Thyroid gland (tissue), 4 donors: Measurements from ENCODE around the gene KCNK1. TPM values are rescaled to one million over a fixed set of nuclear protein-coding genes. Genes with fewer than 3 reads are reported as not detected.
"Not testable (repeated sequence)": the region's sequence is repeated elsewhere in the genome, so short reads cannot be mapped to it uniquely, and the experiment has no call there.

Experiments used
- DNase-seq, 2 donors: peaks; one replicate each; pipeline ENCODE4 v3.0.0-alpha.2; 2019
- H3K27ac ChIP-seq, 3 donors: fragments of 200-600 bp; sonication (generic); 1 replicate in 2 of 3; 2 replicates in 1 of 3; pipeline ENCODE4 v1.5.1; 2016 to 2019; ENCODE audit warnings: mild to moderate bottlenecking in 1 of 3, moderate library complexity in 1 of 3
- H3K27me3 ChIP-seq: fragments of 200-600 bp; sonication (generic); one replicate; pipeline ENCODE4 v1.5.1; 2019
- H3K36me3 ChIP-seq, 2 donors: fragments of 200-600 bp; sonication (generic); one replicate each; pipeline ENCODE4 v1.5.1; 2016 to 2019
- H3K4me1 ChIP-seq, 2 donors: fragments of 200-600 bp; sonication (generic); one replicate each; pipeline ENCODE4 v1.5.1; 2017 to 2019
- H3K4me3 ChIP-seq, 3 donors: fragments of 200-600 bp; sonication (generic); replicated peaks in 1 of 3; 1 replicate in 2 of 3; 2 replicates in 1 of 3; pipeline ENCODE4 v1.5.1; 2016; ENCODE audit warnings: mild to moderate bottlenecking in 1 of 3
- H3K9me3 ChIP-seq: fragments of 200-600 bp; sonication (generic); one replicate; pipeline ENCODE4 v1.5.1; 2017
- POLR2A ChIP-seq, 2 donors: fragments of 450-650 bp; IDR thresholded peaks; one replicate each; pipeline ENCODE4 v1.6.1; 2017; ENCODE audit warnings: antibody characterized with exemption in 2 of 2, mild to moderate bottlenecking in 2 of 2, moderate library complexity in 1 of 2
- WGBS, 2 donors: methylation state at CpG; one replicate each; pipeline ENCODE4 v1.1.5; 2017; 5-methylcytosine and 5-hydroxymethylcytosine counted together
- intact Hi-C: fragments of 100-400 bp; cut with DNase I; formaldehyde crosslinking; loops from one replicate; pipeline ENCODE4 v1.15.1; 2023
- total RNA-seq, 4 donors: library from RNA; depleted of rRNA; stranded (reverse); fragments of >200 nt; gene quantifications; one replicate each; pipeline ENCODE4 v1.2.3, GENCODE V29; 2016
- TF ChIP-seq, protein P1 (sequence below), 6 experiments: fragments of 200-600 bp in 3 of 6; fragments of 450-650 bp in 3 of 6; sonication (generic) in 3 of 6; IDR thresholded peaks; one replicate each; pipeline ENCODE4 v1.5.1; 2016 to 2019; ENCODE audit warnings: antibody characterized with exemption in 6 of 6, mild to moderate bottlenecking in 2 of 6, inconsistent platforms in 1 of 6, moderate library complexity in 1 of 6

Gene KCNK1
- total RNA-seq, 4 donors from 2014 or later = 6.7 to 8.3 (median 7.6) TPM

- Histone ChIP-seq H3K27ac (peak overlapping the region; percentile 58 to 87 (median 80)), H3K4me3 (peak overlapping the region; percentile 67 to 74 (median 68)), H3K27me3 (no peaks in the 10 kb centered on the region), H3K4me1 (peaks cover 0 to 8% of the 10 kb centered on the region in 2 donors), H3K36me3 (no peaks in the 10 kb centered on the region), H3K9me3 (no peaks in the 10 kb centered on the region)
- 0 to 10% methylated on average over 2 to 3 of the region's 43 CpGs for WGBS, 2 donors
- DNase-seq = peak; percentile 59 to 64
- TF ChIP-seq POLR2A (IDR thresholded peaks at IDR 0.05) = no peak
- TF ChIP-seq, protein P1, sequence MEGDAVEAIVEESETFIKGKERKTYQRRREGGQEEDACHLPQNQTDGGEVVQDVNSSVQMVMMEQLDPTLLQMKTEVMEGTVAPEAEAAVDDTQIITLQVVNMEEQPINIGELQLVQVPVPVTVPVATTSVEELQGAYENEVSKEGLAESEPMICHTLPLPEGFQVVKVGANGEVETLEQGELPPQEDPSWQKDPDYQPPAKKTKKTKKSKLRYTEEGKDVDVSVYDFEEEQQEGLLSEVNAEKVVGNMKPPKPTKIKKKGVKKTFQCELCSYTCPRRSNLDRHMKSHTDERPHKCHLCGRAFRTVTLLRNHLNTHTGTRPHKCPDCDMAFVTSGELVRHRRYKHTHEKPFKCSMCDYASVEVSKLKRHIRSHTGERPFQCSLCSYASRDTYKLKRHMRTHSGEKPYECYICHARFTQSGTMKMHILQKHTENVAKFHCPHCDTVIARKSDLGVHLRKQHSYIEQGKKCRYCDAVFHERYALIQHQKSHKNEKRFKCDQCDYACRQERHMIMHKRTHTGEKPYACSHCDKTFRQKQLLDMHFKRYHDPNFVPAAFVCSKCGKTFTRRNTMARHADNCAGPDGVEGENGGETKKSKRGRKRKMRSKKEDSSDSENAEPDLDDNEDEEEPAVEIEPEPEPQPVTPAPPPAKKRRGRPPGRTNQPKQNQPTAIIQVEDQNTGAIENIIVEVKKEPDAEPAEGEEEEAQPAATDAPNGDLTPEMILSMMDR (IDR thresholded peaks at IDR 0.05) = no peak
- intact Hi-C loops = no loop called here
Observed at GRCh38 chr1:233614173-233614742, 352 bp downstream of the KCNK1 start.

GRCh38 chr1:233614743-233615521 lies 1.0 kb downstream of the KCNK1 start:
- Histone ChIP-seq H3K4me1 (peaks cover 0 to 8% of the 10 kb centered on the region in 2 donors), H3K9me3 (no peaks in the 10 kb centered on the region), H3K27ac (peak overlapping the region in 2 of 3 donors; percentile 80 to 87), H3K27me3 (no peaks in the 10 kb centered on the region), H3K36me3 (no peaks in the 10 kb centered on the region), H3K4me3 (peak overlapping the region; percentile 67 to 74 (median 68))
- intact Hi-C loops = no loop called here
- TF ChIP-seq, protein P1 (IDR thresholded peaks at IDR 0.05) = no peak
- TF ChIP-seq POLR2A (IDR thresholded peaks at IDR 0.05) = no peak
- 14 to 21% methylated on average over 16 to 30 of the region's 36 CpGs for WGBS, 2 donors
- DNase-seq = peak; percentile 28 to 44

GRCh38 chr1:233615571-233615970 lies 1.7 kb downstream of the KCNK1 start:
- H3K36me3 ChIP-seq = no peaks in the 10 kb centered on the region
- no peaks in the 10 kb centered on the region for H3K9me3 ChIP-seq
- H3K4me3 ChIP-seq = peak overlapping the region in 1 of 3 donors; percentile 68
- WGBS, 2 donors = 69 to 70% methylated on average over 3 of the region's 3 CpGs
- no peaks in the 10 kb centered on the region for H3K27me3 ChIP-seq
- no peak for TF ChIP-seq POLR2A (IDR thresholded peaks at IDR 0.05)
- TF ChIP-seq, protein P1 (IDR thresholded peaks at IDR 0.05) = no peak
- intact Hi-C loops = no loop called here
- DNase-seq = no peak
- H3K27ac ChIP-seq = no peak overlapping the region
- peaks cover 0 to 8% of the 10 kb centered on the region in 2 donors for H3K4me1 ChIP-seq

DNA sequence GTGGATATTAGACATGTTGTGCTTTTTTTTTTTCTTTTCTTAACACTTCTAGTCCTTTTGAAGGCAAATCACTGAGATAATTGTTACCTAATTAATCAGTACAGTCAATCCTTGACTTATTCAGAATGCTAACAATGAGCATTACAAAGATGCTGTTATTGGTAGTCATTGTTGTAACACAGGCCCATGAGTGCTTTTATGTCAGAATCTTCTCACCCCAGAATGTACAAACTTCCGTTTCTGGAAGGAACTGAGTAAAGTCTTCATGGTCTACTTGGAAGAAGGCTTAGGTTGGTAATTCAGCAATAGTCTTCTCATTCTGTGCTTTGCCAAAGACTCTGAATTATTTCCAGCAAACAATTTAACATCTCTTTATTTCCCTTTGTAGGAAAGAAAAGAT lies 3.1 kb downstream of the KCNK1 start:
- DNase-seq = no peak
- Histone ChIP-seq H3K4me3 (no peak overlapping the region), H3K9me3 (no peaks in the 10 kb centered on the region), H3K27me3 (no peaks in the 10 kb centered on the region), H3K27ac (no peak overlapping the region), H3K36me3 (no peaks in the 10 kb centered on the region), H3K4me1 (peaks cover 0 to 8% of the 10 kb centered on the region in 2 donors)
- no peak for TF ChIP-seq POLR2A (IDR thresholded peaks at IDR 0.05)
- TF ChIP-seq, protein P1 (IDR thresholded peaks at IDR 0.05) = no peak
- WGBS, 2 donors = 69 to 70% methylated on average over 1 of the region's 1 CpG
- intact Hi-C loops = no loop called here

- H3K27ac ChIP-seq, intact Hi-C loops, H3K4me1 ChIP-seq, H3K36me3 ChIP-seq, DNase-seq, H3K9me3 ChIP-seq, H3K4me3 ChIP-seq, H3K27me3 ChIP-seq: not testable (repeated sequence)
- 92 to 95% methylated on average over 7 of the region's 7 CpGs for WGBS, 2 donors
Observed at GRCh38 chr1:233619414-233619813, 5.5 kb downstream of the KCNK1 start.
